GM19395 (cell line): Measurements from ENCODE around the gene DUSP28.
"Not testable (repeated sequence)": the region's sequence is repeated elsewhere in the genome, so short reads cannot be mapped to it uniquely, and the experiment has no call there.

Source experiments
- ATAC-seq: cut with Tn5 transposase; IDR thresholded peaks from one replicate; pipeline ENCODE4 v1.9.1; 2021; ENCODE audit warnings: mild to moderate bottlenecking, moderate library complexity; ENCODE audit not compliant: unreplicated experiment

Gene DUSP28

DNA sequence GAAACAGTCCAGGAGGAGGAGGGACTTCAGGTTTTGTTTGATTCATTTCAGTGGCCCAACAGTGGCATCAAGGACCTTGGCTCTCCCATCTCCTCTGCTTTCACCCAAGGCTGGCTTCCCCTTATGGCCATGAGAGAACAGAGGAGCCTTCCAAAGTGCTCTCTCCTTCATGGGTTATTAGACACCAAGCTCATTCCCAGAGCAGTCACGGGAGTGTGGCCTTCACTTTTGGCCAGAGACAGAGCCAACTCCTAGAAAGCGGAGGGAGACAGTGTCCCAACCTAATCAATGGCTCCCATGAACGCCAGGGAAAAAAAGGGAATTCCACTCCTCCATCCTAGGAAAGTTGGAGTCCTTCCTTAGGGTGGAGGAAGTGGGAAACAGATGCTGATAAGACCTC lies 871 bp upstream of the DUSP28 start:
- no peak for ATAC-seq

GRCh38 chr2:240560480-240561324 lies 545 bp downstream of the DUSP28 start:
- ATAC-seq: peak; percentile 61

- ATAC-seq: peak; percentile 19
Observed at GRCh38 chr2:240561325-240561971, 1.3 kb downstream of the DUSP28 start.

GRCh38 chr2:240563231-240563630 lies 3.1 kb downstream of the DUSP28 start:
- ATAC-seq: not testable (repeated sequence)

DNA sequence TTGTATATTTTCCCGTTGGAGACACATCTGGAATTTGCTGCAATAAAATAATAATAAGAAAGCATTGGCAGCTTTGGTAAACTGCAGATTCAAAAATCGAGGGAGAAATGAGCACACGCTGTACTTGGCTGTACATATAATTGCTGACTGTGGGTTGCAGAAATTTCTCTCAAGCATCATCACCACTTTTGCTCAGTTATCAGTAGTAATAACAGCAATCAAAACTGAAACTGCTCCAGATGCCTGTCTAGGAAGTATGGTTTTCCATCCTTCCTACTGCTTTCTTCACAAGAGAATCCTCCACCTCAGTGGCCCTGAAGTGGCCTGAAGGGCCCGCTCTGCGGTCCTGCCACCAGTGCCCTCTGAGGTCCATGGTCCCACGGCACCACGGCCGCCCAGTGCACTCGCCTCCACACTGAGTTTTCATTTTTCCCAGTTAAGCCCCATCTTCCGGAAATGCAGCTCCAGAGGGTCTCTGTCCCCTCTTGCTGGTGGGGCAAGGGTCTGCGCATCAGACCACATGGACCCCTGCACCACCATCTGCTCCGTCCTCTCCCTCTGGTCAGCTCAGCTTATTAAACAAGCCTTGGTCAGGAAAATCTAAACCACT lies 3.9 kb downstream of the DUSP28 start:
- no peak for ATAC-seq

DNA sequence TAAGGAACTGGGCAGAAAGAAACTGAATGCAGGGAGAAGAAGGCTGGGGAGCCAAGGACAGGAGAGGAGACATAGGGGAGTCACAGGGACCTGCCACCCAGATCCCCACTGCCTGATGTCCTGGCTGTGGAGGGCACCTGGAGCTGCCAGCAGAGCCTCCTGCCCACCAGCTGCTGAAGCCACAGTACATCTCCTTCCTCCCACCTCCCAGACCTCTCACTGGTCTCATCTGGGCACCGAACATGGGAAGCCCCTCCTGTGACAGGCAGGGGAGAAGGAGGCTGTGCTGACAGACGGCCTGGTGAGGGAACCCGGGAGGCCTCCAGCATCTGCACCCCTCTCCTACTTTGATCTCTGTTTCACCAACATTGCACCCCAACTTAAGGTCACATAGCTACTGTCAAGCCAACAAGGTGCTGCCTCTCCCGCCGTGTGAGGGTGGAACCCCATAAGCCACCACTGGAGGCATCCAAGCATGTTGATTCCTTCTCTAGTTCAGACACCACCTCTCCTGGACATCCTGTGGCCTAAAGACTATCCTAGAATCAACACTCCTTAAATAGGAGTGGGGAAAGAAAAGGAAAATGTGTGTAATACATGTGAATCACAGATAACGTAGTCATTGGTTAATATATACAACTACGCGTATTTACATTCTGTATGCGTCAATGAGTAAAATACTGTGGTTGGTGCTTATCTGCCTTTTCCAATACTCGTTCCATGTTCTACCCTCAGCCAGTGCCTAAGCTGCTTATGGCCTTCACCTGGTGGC lies 4.6 kb downstream of the DUSP28 start:
- ATAC-seq: no peak

- ATAC-seq: peak; percentile 40
Observed at GRCh38 chr2:240565333-240566202, 5.4 kb downstream of the DUSP28 start.

GRCh38 chr2:240566203-240567136 lies 6.3 kb downstream of the DUSP28 start:
- ATAC-seq: peak; percentile 46

DNA sequence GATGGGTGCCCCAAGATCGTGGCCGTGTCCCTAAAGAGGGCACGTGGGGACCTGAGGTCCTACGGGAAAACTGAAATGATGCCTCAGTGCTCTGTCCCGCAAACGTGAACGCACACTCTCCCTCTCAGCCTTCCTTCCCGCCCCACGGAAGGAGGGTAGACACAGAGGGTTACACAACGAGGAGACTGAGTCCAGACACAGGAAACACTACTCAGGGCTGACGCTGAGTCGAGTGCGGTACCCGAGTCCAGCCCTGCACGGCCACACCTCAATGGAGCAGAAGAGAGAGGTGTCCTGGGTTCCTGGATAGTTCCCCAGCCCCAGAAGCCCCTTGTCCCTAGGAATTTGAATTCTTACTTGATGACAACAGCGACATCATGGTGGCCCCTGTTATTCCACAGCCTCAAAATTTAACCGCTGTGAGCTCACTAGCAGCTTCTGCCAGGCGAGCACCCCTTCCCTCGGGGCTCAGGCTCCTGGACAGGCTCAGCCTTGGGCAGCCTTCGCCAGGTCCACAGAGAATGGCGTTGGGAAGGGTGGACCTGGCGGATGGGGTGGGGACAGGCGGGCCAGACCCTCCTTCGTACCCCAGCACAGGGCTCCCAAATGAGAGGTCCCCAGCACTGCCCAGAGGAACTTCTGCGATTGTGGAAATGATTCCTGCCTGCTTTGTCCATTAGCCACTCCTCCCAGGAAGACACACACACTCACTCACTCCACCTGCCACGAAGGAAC lies 7.1 kb downstream of the DUSP28 start:
- no peak for ATAC-seq

GRCh38 chr2:240567872-240568677 lies 7.9 kb downstream of the DUSP28 start, which contains the start of gene RNPEPL1:
RNPEPL1 (plus strand) TSS chr2:240568484; CDS start chr2:240568587, 103 bp downstream.
- ATAC-seq: no peak

- no peak for ATAC-seq
Observed at GRCh38 chr2:240568678-240569522, 8.7 kb downstream of the DUSP28 start.

DNA sequence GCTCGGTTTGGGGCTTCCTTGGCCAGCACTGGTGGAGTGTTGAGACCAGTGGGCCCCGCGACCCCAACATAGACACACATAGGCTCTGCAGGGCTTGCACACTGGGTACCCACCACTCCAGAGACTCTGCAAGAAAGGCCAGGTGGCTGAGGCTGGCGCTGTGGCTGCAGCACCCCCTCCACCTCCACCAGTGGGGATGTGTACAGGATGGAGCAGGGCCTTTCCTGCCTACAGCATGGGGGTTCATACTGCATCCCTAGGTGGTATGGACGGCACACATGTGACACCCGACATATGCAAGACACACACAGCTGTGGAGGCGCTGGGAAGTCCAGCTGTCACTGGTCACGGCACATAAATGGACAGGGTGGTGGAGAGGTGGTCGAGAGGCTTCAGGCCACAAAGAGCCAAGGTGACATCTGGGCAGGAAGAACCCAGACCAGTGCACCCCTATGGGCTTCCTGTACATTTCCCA lies 9.4 kb downstream of the DUSP28 start:
- no peak for ATAC-seq

DNA sequence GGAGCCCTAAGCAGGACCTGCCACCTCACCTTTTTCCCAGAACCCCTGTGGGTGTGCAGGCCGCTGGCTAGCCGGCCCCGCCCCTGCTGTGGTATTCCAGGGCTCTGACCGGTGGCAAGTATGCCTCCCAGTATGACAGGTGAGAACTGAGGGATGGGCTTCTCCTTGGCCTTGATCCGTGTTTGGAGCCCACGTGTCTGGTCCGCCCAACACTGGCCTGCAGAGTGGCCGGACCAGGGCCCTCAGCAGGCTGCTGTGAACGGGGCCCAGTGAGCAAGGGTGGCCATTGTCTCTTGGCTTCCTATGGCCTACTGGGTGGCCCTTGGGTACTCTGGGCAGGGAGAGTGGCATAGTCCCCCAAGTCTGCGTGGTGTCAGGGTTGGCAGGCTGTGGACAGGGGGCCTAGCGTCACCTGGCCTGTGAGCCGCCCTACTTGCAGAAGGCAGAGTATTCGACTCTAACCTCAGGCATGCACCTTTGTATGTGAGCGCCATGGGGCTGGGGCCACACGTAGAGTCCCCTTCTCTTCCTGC lies 9.9 kb downstream of the DUSP28 start:
- no peak for ATAC-seq

DNA sequence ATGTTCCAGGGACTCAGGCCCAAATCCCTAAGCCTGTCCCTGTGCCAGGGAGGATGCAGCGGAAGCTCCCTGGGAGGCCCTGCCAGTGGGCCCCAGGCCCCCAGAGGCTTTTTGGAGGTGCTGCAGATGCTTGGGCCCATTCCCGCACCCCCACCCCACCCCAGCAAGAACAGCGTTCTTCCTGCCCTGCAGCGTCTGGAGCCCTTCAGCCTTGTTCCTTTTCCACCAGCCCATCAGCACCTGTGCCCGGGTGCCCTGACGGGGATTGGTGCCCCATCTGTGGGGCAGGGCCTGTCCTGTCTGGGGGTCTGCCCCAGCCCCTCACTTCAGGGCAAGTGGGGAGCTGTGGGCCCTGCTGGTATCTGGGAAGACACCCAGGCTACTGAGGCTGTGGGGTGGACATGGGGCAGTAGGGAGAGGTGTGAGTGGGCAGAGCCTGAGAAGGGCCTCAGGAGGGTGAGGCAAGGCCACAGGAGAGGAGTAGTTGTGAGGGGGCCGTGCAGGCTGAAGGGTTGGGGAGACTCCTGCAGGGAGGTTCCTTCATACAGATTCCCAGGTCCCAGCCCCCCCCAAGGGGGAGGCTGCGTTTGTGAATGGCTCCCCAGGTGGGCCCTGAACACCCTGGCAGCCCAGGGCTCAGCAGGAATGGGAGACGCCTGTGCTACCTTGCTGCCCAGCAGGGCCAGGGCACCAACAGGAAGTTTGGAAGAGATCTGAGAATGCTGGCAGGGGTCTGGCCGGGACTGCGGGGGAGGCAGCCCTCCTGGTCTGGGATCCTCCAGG lies 10.6 kb downstream of the DUSP28 start:
- ATAC-seq: no peak

GRCh38 chr2:240571314-240571973 lies 11.3 kb downstream of the DUSP28 start:
- ATAC-seq: no peak
